22Rv1 (cell line): ENCODE data around the gene GABRR2.

ENCODE experiments used
- H3K27ac ChIP-seq: fragments of 450-650 bp; 2 replicates; pipeline ENCODE4 v1.5.1; 2017
- CTCF ChIP-seq: fragments of 450-650 bp; IDR thresholded peaks from 2 replicates; pipeline ENCODE4 v1.5.1; 2017; ENCODE audit warnings: mild to moderate bottlenecking
- ZFX ChIP-seq: fragments of 450-650 bp; IDR thresholded peaks from 2 replicates; pipeline ENCODE4 v1.6.1; 2017; ENCODE audit warnings: antibody characterized with exemption, borderline replicate concordance

Gene GABRR2

GRCh38 chr6:89291256-89291819 lies 23.8 kb downstream of the GABRR2 start:
- H3K27ac ChIP-seq, result no peak overlapping the region
- TF ChIP-seq ZFX, result no peak
- no peak for TF ChIP-seq CTCF

GRCh38 chr6:89290401-89291155 lies 24.5 kb downstream of the GABRR2 start:
- TF ChIP-seq ZFX, result no peak
- TF ChIP-seq CTCF, result no peak
- H3K27ac ChIP-seq, result no peak overlapping the region

GRCh38 chr6:89289710-89290109 lies 25.4 kb downstream of the GABRR2 start:
- H3K27ac ChIP-seq, result no peak overlapping the region
- TF ChIP-seq CTCF (no peak), ZFX (no peak)

- H3K27ac ChIP-seq, result no peak overlapping the region
- TF ChIP-seq CTCF (no peak), ZFX (no peak)
Observed at GRCh38 chr6:89287351-89288028, 27.6 kb downstream of the GABRR2 start.

- no peak overlapping the region for H3K27ac ChIP-seq
- TF ChIP-seq CTCF, result no peak
- TF ChIP-seq ZFX, result no peak
Observed at GRCh38 chr6:89286516-89286915, 28.6 kb downstream of the GABRR2 start.

- H3K27ac ChIP-seq, result no peak overlapping the region
- TF ChIP-seq CTCF, result no peak
- no peak for TF ChIP-seq ZFX
Observed at GRCh38 chr6:89284963-89285735, 29.9 kb downstream of the GABRR2 start.
